Sigmoid colon (tissue), 7 donors: ENCODE results near the gene PDZRN4. TPM values are rescaled to one million over a fixed set of nuclear protein-coding genes. Genes with fewer than 3 reads are reported as not detected.
"Not testable (repeated sequence)": the region's sequence is repeated elsewhere in the genome, so short reads cannot be mapped to it uniquely, and the experiment has no call there.

Experiments used
- DNase-seq: peaks from one replicate; pipeline ENCODE4 v3.0.0-alpha.2; 2019
- H3K27ac ChIP-seq, 4 donors: fragments of 200-600 bp; sonication (generic); one replicate each; pipeline ENCODE4 v1.5.1; 2016 to 2019; ENCODE audit warnings: mild to moderate bottlenecking in 1 of 4
- H3K27me3 ChIP-seq, 3 donors: fragments of 200-600 bp; sonication (generic); one replicate each; pipeline ENCODE4 v1.5.1; 2019; ENCODE audit warnings: mild to moderate bottlenecking in 1 of 3
- H3K36me3 ChIP-seq, 4 donors: fragments of 200-600 bp; sonication (generic); one replicate each; pipeline ENCODE4 v1.5.1; 2016 to 2019
- H3K4me1 ChIP-seq, 4 donors: fragments of 200-600 bp; sonication (generic); one replicate each; pipeline ENCODE4 v1.5.1; 2017 to 2019
- H3K4me3 ChIP-seq, 4 donors: fragments of 200-600 bp; sonication (generic); one replicate each; pipeline ENCODE4 v1.5.1; 2017 to 2019; ENCODE audit warnings: mild to moderate bottlenecking in 2 of 4, moderate library complexity in 1 of 4
- H3K9me3 ChIP-seq, 4 donors: fragments of 200-600 bp in 3 of 4; sonication (generic) in 3 of 4; one replicate each; pipeline versions ENCODE4 v1.5.1 to v1.6.1; 2013 to 2019
- EP300 ChIP-seq, 4 donors: sonication (generic); formaldehyde crosslinking; IDR thresholded peaks; one replicate each; pipeline ENCODE4 v1.6.1; 2017; ENCODE audit warnings: antibody characterized with exemption in 4 of 4
- POLR2A ChIP-seq, 2 donors: fragments of 450-650 bp; IDR thresholded peaks; one replicate each; pipeline ENCODE4 v1.6.1; 2016; ENCODE audit warnings: antibody characterized with exemption in 2 of 2, mild to moderate bottlenecking in 2 of 2, moderate library complexity in 2 of 2
- POLR2AphosphoS5 ChIP-seq, 4 donors: sonication (generic); formaldehyde crosslinking; IDR thresholded peaks; one replicate each; pipeline ENCODE4 v1.6.1; 2017; ENCODE audit warnings: antibody characterized with exemption in 4 of 4
- WGBS, 2 donors: extraction: QIAGEN DNeasy Blood & Tissue Kit; methylation state at CpG; one replicate each; pipeline ENCODE4 v1.1.7; 2013; 5-methylcytosine and 5-hydroxymethylcytosine counted together
- intact Hi-C: fragments of 100-400 bp; cut with DNase I; formaldehyde crosslinking; loops from one replicate; pipeline ENCODE4 v1.15.1; 2023
- polyA plus RNA-seq, 3 donors: library from polyadenylated mRNA; stranded (reverse); fragments of 200-250 nt; gene quantifications; one replicate each; pipeline ENCODE4 v1.2.3, GENCODE V29; 2013
- total RNA-seq, 4 donors: library from RNA; depleted of rRNA; stranded (reverse); fragments of >200 nt; gene quantifications; one replicate each; pipeline ENCODE4 v1.1.0, GENCODE V29; 2016
- TF ChIP-seq, protein P1 (sequence below), 4 experiments: fragments of 450-650 bp in 3 of 4; fragments of 200-600 bp in 1 of 4; IDR thresholded peaks; one replicate each; pipeline ENCODE4 v1.5.1; 2016 to 2019; ENCODE audit warnings: antibody characterized with exemption in 4 of 4, mild to moderate bottlenecking in 3 of 4, moderate library complexity in 2 of 4
- donor health status: healthy with polysubstance abuse.
- donor health status: Bipolar disorder and iron deficiency.
- donor health status: healthy.

PDZRN4 gene
- total and polyA plus RNA-seq, 7 donors = 0.23 to 98.1 (median 71.5) TPM

DNA sequence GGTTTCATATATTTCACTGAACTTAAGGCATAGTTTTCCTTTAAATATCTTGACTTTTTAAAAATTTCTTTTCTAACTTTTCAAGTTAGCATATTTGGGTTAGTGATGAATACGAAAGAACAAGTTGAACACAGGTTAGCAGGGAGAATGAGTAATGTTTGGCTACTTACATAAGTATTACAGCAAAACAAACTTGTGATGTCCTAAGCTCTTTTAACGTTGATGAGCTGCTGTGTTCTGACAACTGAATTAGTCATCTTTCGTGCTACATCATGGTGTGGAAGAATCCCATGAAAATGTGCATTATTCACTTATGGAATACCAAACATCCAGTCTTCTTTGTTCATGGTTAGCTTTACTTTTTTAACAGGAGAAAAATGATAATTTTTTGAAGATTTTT is 36.3 kb upstream of the PDZRN4 start:
- intact Hi-C loops = no loop called here
- Histone ChIP-seq H3K36me3 (no peaks in the 10 kb centered on the region), H3K4me1 (no peaks in the 10 kb centered on the region), H3K9me3 (no peaks in the 10 kb centered on the region), H3K27ac (no peak overlapping the region), H3K27me3 (no peaks in the 10 kb centered on the region), H3K4me3 (no peak overlapping the region)
- no peak for DNase-seq
- TF ChIP-seq, protein P1, sequence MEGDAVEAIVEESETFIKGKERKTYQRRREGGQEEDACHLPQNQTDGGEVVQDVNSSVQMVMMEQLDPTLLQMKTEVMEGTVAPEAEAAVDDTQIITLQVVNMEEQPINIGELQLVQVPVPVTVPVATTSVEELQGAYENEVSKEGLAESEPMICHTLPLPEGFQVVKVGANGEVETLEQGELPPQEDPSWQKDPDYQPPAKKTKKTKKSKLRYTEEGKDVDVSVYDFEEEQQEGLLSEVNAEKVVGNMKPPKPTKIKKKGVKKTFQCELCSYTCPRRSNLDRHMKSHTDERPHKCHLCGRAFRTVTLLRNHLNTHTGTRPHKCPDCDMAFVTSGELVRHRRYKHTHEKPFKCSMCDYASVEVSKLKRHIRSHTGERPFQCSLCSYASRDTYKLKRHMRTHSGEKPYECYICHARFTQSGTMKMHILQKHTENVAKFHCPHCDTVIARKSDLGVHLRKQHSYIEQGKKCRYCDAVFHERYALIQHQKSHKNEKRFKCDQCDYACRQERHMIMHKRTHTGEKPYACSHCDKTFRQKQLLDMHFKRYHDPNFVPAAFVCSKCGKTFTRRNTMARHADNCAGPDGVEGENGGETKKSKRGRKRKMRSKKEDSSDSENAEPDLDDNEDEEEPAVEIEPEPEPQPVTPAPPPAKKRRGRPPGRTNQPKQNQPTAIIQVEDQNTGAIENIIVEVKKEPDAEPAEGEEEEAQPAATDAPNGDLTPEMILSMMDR (IDR thresholded peaks at IDR 0.05) = no peak
- TF ChIP-seq EP300 (IDR thresholded peaks at IDR 0.05) = no peak
- TF ChIP-seq POLR2AphosphoS5 (IDR thresholded peaks at IDR 0.05) = no peak
- WGBS, 2 donors = 68 to 81% methylated on average over 3 of the region's 3 CpGs

GRCh38 chr12:41162461-41162860 is 25.7 kb upstream of the PDZRN4 start:
- no peak for TF ChIP-seq EP300 (IDR thresholded peaks at IDR 0.05)
- Histone ChIP-seq H3K9me3 (no peaks in the 10 kb centered on the region), H3K4me3 (no peak overlapping the region), H3K36me3 (no peaks in the 10 kb centered on the region), H3K4me1 (no peaks in the 10 kb centered on the region), H3K27ac (no peak overlapping the region), H3K27me3 (no peaks in the 10 kb centered on the region)
- DNase-seq = no peak
- intact Hi-C loops = no loop called here
- 73% methylated on average over 5 of the region's 5 CpGs for WGBS, 2 donors

- 73 to 76% methylated on average over 1 of the region's 1 CpG for WGBS, 2 donors
- Histone ChIP-seq H3K4me3 (no peak overlapping the region), H3K36me3 (no peaks in the 10 kb centered on the region), H3K27ac (no peak overlapping the region), H3K9me3 (no peaks in the 10 kb centered on the region), H3K27me3 (no peaks in the 10 kb centered on the region), H3K4me1 (no peaks in the 10 kb centered on the region)
- no peak for DNase-seq
- TF ChIP-seq POLR2AphosphoS5 (IDR thresholded peaks at IDR 0.05) (no peak), EP300 (IDR thresholded peaks at IDR 0.05) (no peak), POLR2A (IDR thresholded peaks at IDR 0.05) (no peak)
- TF ChIP-seq, protein P1 (IDR thresholded peaks at IDR 0.05) = no peak
- intact Hi-C loops = no loop called here
Observed at GRCh38 chr12:41167701-41168100, 20.4 kb upstream of the PDZRN4 start.

DNA sequence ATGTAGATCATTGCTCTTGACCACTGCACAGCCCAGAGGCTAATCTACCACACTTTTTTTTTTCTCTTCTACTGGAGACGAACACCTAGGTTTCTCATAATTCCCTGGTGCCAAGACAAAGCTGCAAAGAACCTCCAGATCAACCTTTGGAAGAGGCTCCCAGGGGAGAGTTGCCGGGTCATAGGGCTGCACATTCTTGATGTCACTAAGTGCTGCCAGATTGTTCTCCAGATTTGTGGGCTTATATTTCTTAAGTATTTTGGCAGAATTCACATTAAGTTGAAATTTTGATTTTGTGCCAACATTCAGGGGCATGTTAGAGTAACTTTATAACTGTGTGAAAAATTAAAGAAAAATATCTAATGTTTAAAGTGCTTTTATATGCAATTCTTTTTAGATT is 13.5 kb upstream of the PDZRN4 start:
- DNase-seq = no peak
- no peaks in the 10 kb centered on the region for H3K27me3 ChIP-seq
- 67 to 79% methylated on average over 2 of the region's 2 CpGs for WGBS, 2 donors
- H3K9me3 ChIP-seq = no peaks in the 10 kb centered on the region
- H3K27ac ChIP-seq = no peak overlapping the region
- TF ChIP-seq POLR2AphosphoS5 (IDR thresholded peaks at IDR 0.05) (no peak), POLR2A (IDR thresholded peaks at IDR 0.05) (no peak), EP300 (IDR thresholded peaks at IDR 0.05) (no peak)
- TF ChIP-seq, protein P1 (IDR thresholded peaks at IDR 0.05) = no peak
- H3K36me3 ChIP-seq = no peaks in the 10 kb centered on the region
- intact Hi-C loops = no loop called here
- H3K4me3 ChIP-seq = no peak overlapping the region
- H3K4me1 ChIP-seq = no peaks in the 10 kb centered on the region

- H3K36me3 ChIP-seq, H3K4me3 ChIP-seq, H3K9me3 ChIP-seq, intact Hi-C loops, DNase-seq, H3K4me1 ChIP-seq, H3K27me3 ChIP-seq, H3K27ac ChIP-seq: not testable (repeated sequence)
- WGBS, 2 donors = 83 to 85% methylated on average over 1 of the region's 1 CpG
Observed at GRCh38 chr12:41179507-41179906, 8.6 kb upstream of the PDZRN4 start.

- no peaks in the 10 kb centered on the region for H3K27me3 ChIP-seq
- H3K9me3 ChIP-seq = no peaks in the 10 kb centered on the region
- H3K4me1 ChIP-seq = peaks cover 0 to 32% (median 22%) of the 10 kb centered on the region in 4 donors
- no peak for DNase-seq
- peak overlapping the region in 3 of 4 donors; percentile 53 to 95 (median 92) for H3K27ac ChIP-seq
- H3K4me3 ChIP-seq = no peak overlapping the region
- H3K36me3 ChIP-seq = no peaks in the 10 kb centered on the region
- TF ChIP-seq POLR2A (IDR thresholded peaks at IDR 0.05) = no peak
- TF ChIP-seq POLR2AphosphoS5 (IDR thresholded peaks at IDR 0.05) = no peak
- no peak for TF ChIP-seq EP300 (IDR thresholded peaks at IDR 0.05)
- TF ChIP-seq, protein P1 (IDR thresholded peaks at IDR 0.05) = no peak
- intact Hi-C loops = loop anchor here (5.0 to 10.0 kb wide), 6 partner anchors 78 to 837 kb away; no protein-coding TSS in a partner anchor
Observed at GRCh38 chr12:41184864-41185263, 3.3 kb upstream of the PDZRN4 start.
